A673 (cell line): ENCODE measurements around the gene PGRMC1. TPM values are rescaled to one million over a fixed set of nuclear protein-coding genes. Genes with fewer than 3 reads are reported as not detected.

Source experiments
- BruUV-seq: library from RNA; stranded (reverse); fragments of 400-500 nt; replicated peaks from 2 replicates; lab custom pipeline; 2021; lab: Mats Ljungman, UMichigan
- CTCF ChIA-PET: fragments of 300-600 bp; sonication (Branson Sonifier 250); formaldehyde crosslinking; loops from one replicate; lab custom pipeline; 2022; ENCODE audit warnings: antibody characterized with exemption; lab: Charles Lee
- POLR2A ChIA-PET: fragments of 300-600 bp; sonication (Branson Sonifier 250); formaldehyde crosslinking; loops from one replicate; lab custom pipeline; 2022; ENCODE audit warnings: antibody characterized with exemption; ENCODE audit not compliant: low non-redundant PET; lab: Charles Lee
- DNase-seq: peaks from one replicate; pipeline ENCODE4 v3.0.0-alpha.2; 2015; ENCODE audit warnings: low spot score
- H3K27ac ChIP-seq: fragments of 200-600 bp; sonication (generic); 2 replicates; pipeline ENCODE4 v1.5.1; 2016; ENCODE audit warnings: mixed run types, low read depth, mild to moderate bottlenecking, mixed read lengths, antibody characterized with exemption, low read length; ENCODE audit not compliant: poor library complexity, severe bottlenecking
- H3K27me3 ChIP-seq: fragments of 200-600 bp; sonication (generic); replicated peaks from 2 replicates; pipeline ENCODE4 v1.6.1; 2017; ENCODE audit warnings: mixed run types, low read depth, mild to moderate bottlenecking, mixed read lengths, antibody characterized with exemption, low read length; ENCODE audit not compliant: insufficient read depth, poor library complexity
- H3K36me3 ChIP-seq: fragments of 200-600 bp; sonication (generic); 2 replicates; pipeline ENCODE4 v1.6.1; 2016; ENCODE audit warnings: mixed run types, mild to moderate bottlenecking, mixed read lengths, antibody characterized with exemption, low read length; ENCODE audit not compliant: insufficient read depth, poor library complexity, severe bottlenecking
- H3K4me1 ChIP-seq: fragments of 200-600 bp; sonication (generic); 2 replicates; pipeline ENCODE4 v1.6.1; 2017; ENCODE audit warnings: mixed run types, mild to moderate bottlenecking, mixed read lengths, antibody characterized with exemption, low read length; ENCODE audit not compliant: insufficient read depth, poor library complexity, severe bottlenecking
- H3K4me3 ChIP-seq: fragments of 200-600 bp; sonication (generic); 2 replicates; pipeline ENCODE4 v1.5.1; 2016; ENCODE audit warnings: low read depth, mixed run types, mild to moderate bottlenecking, mixed read lengths, low read length; ENCODE audit not compliant: poor library complexity, severe bottlenecking
- H3K9me3 ChIP-seq: fragments of 200-600 bp; sonication (generic); 2 replicates; pipeline ENCODE4 v1.6.1; 2016; ENCODE audit warnings: mixed run types, low read depth, mild to moderate bottlenecking, mixed read lengths, antibody characterized with exemption, low read length; ENCODE audit not compliant: poor library complexity, severe bottlenecking
- EZH2 ChIP-seq: fragments of 200-600 bp; sonication (generic); IDR thresholded peaks from 2 replicates; pipeline ENCODE4 v1.6.1; 2017; ENCODE audit warnings: borderline replicate concordance, low read depth, mild to moderate bottlenecking, mixed read lengths, antibody characterized with exemption, low read length; ENCODE audit not compliant: poor library complexity, severe bottlenecking
- intact Hi-C: fragments of 100-400 bp; cut with micrococcal nuclease; formaldehyde crosslinking; loops from one replicate; pipeline ENCODE4 v1.10.0; 2022; ENCODE audit not compliant: unreplicated experiment
- total RNA-seq: library from RNA; stranded (reverse); gene quantifications from 2 replicates; pipeline ENCODE4 v1.2.3, GENCODE V29; 2021
- TF ChIP-seq, protein P1 (sequence below): fragments of 300-800, 200-600 bp; sonication (generic); conservative IDR thresholded peaks from 2 replicates; pipeline ENCODE4 v1.5.1; 2017; ENCODE audit warnings: low read depth, mild to moderate bottlenecking, antibody characterized with exemption, low read length, moderate library complexity, mixed read lengths

Gene PGRMC1
- total RNA-seq, 1 experiment from 2014 or later: 133 TPM

GRCh38 chrX:119235051-119235511 is 1.0 kb upstream of the PGRMC1 start:
- no TSS peak for BruUV-seq
- intact Hi-C loops: no loop called here
- Histone ChIP-seq H3K27ac (no peak overlapping the region), H3K4me1 (peaks cover 13% of the 10 kb centered on the region), H3K27me3 (no peaks in the 10 kb centered on the region), H3K4me3 (no peak overlapping the region), H3K9me3 (no peaks in the 10 kb centered on the region), H3K36me3 (no peaks in the 10 kb centered on the region)
- POLR2A ChIA-PET: interaction anchor here (0.8 kb wide), 1 partner anchor 85 kb away, joined by 5 read pairs; no protein-coding TSS in a partner anchor
- no peak for DNase-seq
- CTCF ChIA-PET: no interaction called here
- TF ChIP-seq, protein P1, sequence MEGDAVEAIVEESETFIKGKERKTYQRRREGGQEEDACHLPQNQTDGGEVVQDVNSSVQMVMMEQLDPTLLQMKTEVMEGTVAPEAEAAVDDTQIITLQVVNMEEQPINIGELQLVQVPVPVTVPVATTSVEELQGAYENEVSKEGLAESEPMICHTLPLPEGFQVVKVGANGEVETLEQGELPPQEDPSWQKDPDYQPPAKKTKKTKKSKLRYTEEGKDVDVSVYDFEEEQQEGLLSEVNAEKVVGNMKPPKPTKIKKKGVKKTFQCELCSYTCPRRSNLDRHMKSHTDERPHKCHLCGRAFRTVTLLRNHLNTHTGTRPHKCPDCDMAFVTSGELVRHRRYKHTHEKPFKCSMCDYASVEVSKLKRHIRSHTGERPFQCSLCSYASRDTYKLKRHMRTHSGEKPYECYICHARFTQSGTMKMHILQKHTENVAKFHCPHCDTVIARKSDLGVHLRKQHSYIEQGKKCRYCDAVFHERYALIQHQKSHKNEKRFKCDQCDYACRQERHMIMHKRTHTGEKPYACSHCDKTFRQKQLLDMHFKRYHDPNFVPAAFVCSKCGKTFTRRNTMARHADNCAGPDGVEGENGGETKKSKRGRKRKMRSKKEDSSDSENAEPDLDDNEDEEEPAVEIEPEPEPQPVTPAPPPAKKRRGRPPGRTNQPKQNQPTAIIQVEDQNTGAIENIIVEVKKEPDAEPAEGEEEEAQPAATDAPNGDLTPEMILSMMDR: no peak
- TF ChIP-seq EZH2: no peak

DNA sequence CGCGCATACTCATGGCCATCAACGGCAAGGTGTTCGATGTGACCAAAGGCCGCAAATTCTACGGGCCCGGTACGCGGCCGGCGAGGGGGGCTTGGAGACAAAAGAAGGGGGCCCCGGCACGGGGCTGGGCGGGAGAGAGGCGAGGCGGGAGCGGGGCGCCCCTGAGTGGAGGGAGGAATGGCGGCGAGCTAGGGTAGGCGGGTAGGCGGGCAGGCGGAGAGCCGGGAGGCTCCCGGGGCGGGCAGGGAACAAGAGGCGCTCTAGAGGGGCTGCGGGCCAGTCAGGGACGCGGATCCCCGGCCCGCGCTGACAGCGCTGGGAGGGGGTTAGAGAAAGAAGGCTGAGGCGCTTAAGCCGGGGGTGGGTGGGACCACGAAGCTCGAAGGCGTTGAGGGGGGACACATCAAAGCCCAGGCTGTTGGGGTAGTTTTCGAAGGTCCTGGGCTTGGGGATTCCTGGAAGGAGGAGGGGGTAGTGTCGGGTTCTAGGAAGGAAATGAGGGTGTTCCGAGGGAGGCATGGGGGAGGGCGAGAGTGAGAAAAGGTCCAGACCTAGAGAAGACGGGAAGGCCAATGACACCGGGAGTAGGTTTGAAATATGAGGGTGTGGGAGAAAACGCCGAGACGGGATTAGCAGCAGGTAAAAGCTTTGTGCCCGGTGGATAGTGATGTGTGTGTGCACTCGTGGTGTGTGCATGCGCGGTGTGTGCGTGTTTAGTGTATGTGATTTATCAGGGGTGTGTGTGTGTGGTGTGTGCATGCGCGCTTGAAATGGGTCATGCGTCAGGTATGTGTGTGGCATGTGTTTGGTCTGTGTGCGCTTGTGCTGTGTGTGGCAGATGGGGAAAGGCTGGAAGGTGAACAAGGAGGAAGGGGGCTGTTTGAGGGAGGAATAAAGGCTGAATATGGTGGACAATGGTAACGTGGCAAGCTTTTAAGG is 807 bp downstream of the PGRMC1 start:
- BruUV-seq: no TSS peak
- DNase-seq: no peak
- no peaks in the 10 kb centered on the region for H3K36me3 ChIP-seq

GRCh38 chrX:119237562-119237942 is 1.5 kb downstream of the PGRMC1 start:
- H3K9me3 ChIP-seq: no peaks in the 10 kb centered on the region
- CTCF ChIA-PET: no interaction called here
- H3K27me3 ChIP-seq: no peaks in the 10 kb centered on the region
- no peak for DNase-seq
- H3K27ac ChIP-seq: peak overlapping the region; percentile 76
- BruUV-seq: no TSS peak
- H3K4me1 ChIP-seq: peaks cover 13% of the 10 kb centered on the region
- intact Hi-C loops: no loop called here
- H3K36me3 ChIP-seq: no peaks in the 10 kb centered on the region
- POLR2A ChIA-PET: no interaction called here
- no peak for TF ChIP-seq EZH2
- TF ChIP-seq, protein P1: no peak
- peak overlapping the region; percentile 69 for H3K4me3 ChIP-seq

More for the DNA sequence above, 807 bp downstream of the PGRMC1 start:
- ChIA-PET POLR2A (no interaction called here), CTCF (no interaction called here)
- peaks cover 13% of the 10 kb centered on the region for H3K4me1 ChIP-seq
- TF ChIP-seq EZH2: no peak
- TF ChIP-seq, protein P1: no peak
- H3K27ac ChIP-seq: peak overlapping the region; percentile 76
- H3K27me3 ChIP-seq: no peaks in the 10 kb centered on the region
- no peaks in the 10 kb centered on the region for H3K9me3 ChIP-seq
- peak overlapping the region; percentile 69 for H3K4me3 ChIP-seq
- intact Hi-C loops: no loop called here
